ENCODE data around the gene CCNA2. TPM values are rescaled to one million over a fixed set of nuclear protein-coding genes. Genes with fewer than 3 reads are reported as not detected.

The CCNA2 gene
- total RNA-seq, 1 experiment from 2014 or later, result 89.2 TPM

DNA sequence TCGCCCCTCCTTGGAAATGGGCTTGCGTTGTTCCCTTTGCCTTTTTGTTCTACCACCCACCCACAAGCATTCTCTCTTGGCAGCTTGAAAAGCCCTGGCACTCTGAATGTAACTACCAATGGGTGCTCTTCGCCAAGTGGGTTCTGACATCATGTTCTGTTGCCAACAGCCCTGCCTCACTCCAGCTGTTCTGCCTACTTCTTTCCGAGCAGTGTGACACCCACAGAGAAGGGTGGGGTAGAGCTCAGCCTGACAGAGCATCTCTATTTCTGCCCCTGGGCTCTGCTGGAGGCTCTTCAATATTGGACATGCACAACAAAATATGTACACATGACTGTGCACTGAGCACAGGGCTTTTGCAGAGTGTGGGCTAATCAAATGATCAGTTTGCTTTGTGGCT is 38.2 kb downstream of the CCNA2 start:
- Histone ChIP-seq H2BK15ac (ENCODE audit: low read depth, low read length) (no peak overlapping the region), H3K27me3 (ENCODE audit: insufficient read depth, low read length) (no peaks in the 10 kb centered on the region), H2BK5ac (ENCODE audit: insufficient read length, low read length) (no peak overlapping the region), H3K56ac (ENCODE audit: insufficient read length, low read depth, low read length) (no peak overlapping the region), H3K79me2 (ENCODE audit: insufficient read depth, low read length) (no peaks in the 10 kb centered on the region), H3K4me1 (ENCODE audit: insufficient read depth, low read length) (peaks cover 5% of the 10 kb centered on the region; the same call in 1 of the 2 replicates), H3K9ac (ENCODE audit: extremely low read depth, insufficient read length, low read length) (no peak overlapping the region), H2BK12ac (ENCODE audit: insufficient read length, low read depth, low read length) (no peak overlapping the region), H3K9me3 (ENCODE audit: control insufficient read depth, low read depth, low read length) (no peaks in the 10 kb centered on the region), H3K27ac (ENCODE audit: insufficient read length, low read depth, low read length) (no peak overlapping the region), H3K23me2 (ENCODE audit: insufficient read length, low read depth, low read length, poor library complexity, severe bottlenecking) (no peaks in the 10 kb centered on the region), H4K91ac (ENCODE audit: insufficient read length, low read depth, low read length) (no peak overlapping the region), H3K4ac (ENCODE audit: low read depth, low read length) (no peak overlapping the region), H2AK5ac (ENCODE audit: insufficient read length, low read length) (no peak overlapping the region), H3K14ac (ENCODE audit: insufficient read depth, low read length) (no peak overlapping the region), H3K18ac (ENCODE audit: insufficient read length, low read depth, low read length) (no peak overlapping the region), H4K20me1 (ENCODE audit: control insufficient read depth, insufficient read depth, insufficient read length) (no peaks in the 10 kb centered on the region), H4K5ac (ENCODE audit: insufficient read length, low read depth, low read length) (no peak overlapping the region), H3K79me1 (ENCODE audit: insufficient read depth, low read depth, low read length, poor library complexity, severe bottlenecking) (no peaks in the 10 kb centered on the region), H2AFZ (ENCODE audit: low read length) (no peak overlapping the region), H4K8ac (replicated peaks; ENCODE audit: insufficient read length, low read depth, low read length) (no peak overlapping the region), H3K4me2 (ENCODE audit: insufficient read depth, insufficient read length, low read length) (no peak overlapping the region), H3K23ac (ENCODE audit: insufficient read length, low read depth, low read length) (no peak overlapping the region), H3T11ph (ENCODE audit: low read length) (no peak overlapping the region), H2BK120ac (ENCODE audit: low read depth, low read length, poor library complexity, severe bottlenecking) (no peak overlapping the region), H2BK20ac (ENCODE audit: low read depth, low read length, poor library complexity, severe bottlenecking) (no peak overlapping the region)
- WGBS (ENCODE audit: extremely low coverage, insufficient read length, low lambda C conversion rate), result no CpG with 5 or more reads among the region's 4 CpGs
- H3K27ac Mint-ChIP-seq, result no peak overlapping the region
- no peak for DNase-seq
- peaks cover 12 to 16% of the 10 kb centered on the region in 2 experiments for H3K4me1 Mint-ChIP-seq
- no peak for TF ChIP-seq CTCF (conservative IDR thresholded peaks at IDR 0.05)
- H3K27me3 Mint-ChIP-seq (ENCODE audit: low read depth), result peaks cover 7% of the 10 kb centered on the region
- no peaks in the 10 kb centered on the region for H3K9me3 Mint-ChIP-seq
- H3K4me3 Mint-ChIP-seq, result no peak overlapping the region
- no peaks in the 10 kb centered on the region for H3K36me3 Mint-ChIP-seq (ENCODE audit: insufficient read depth in 1 of 3, low read depth in 3 of 3)

Data from H9 (cell line).